MM.1S (cell line): Measurements from ENCODE around the gene ADIPOR2.

Experiments
- EZH2 ChIP-seq: fragments of 300-600 bp; sonication (generic); optimal IDR thresholded peaks from 2 replicates; pipeline ENCODE3; 2017; ENCODE audit warnings: low read depth, mild to moderate bottlenecking, antibody characterized with exemption, low read length, mixed read lengths
- EZH2phosphoT487 ChIP-seq: fragments of 300-600 bp; sonication (generic); IDR thresholded peaks from 2 replicates; pipeline ENCODE4 v1.6.1; 2018; ENCODE audit warnings: antibody characterized with exemption, low read length
- TF ChIP-seq, protein P1 (sequence below): fragments of 300-600 bp; sonication (generic); IDR thresholded peaks from 2 replicates; pipeline ENCODE4 v1.5.1; 2016; ENCODE audit warnings: antibody characterized with exemption, low read length, mixed read lengths

DNA sequence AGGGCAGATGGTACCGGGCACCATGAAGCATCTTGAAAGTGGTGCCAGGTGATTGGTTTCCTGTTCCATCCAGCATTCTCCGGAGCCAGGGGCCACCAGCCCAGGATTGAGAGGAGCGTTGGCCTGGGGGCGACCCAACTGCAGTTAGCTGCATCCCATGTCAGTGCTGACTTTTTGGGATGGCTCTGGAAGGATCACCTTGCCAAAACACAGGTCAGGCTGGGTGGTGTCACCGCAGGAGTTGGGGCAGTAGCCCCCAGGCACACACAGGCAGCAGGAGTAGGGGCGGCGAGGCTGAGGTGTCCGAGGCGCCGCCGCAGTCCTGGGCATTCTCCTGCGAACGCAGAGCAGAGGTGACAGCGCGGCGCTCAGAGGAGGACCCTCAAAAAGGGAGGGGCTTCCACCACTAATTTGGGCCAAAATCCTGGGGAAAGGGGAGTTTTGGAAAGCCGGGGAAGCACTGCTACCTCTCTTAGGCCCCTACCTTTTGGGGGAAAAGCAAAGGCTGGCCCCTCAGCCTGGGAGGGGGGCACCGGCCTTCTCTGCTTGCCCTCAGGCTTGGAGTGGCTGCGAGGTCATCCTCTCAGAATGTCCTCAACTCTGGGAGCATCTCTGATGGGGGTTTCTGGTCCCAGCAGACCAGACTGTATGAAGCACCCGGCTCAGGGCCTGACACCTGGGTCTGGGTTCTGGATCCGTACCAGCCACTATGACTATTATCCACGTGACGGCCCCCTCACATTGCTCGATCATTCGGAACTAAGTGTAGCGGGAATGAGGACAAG lies 102.7 kb downstream of the ADIPOR2 start:
- TF ChIP-seq, protein P1, sequence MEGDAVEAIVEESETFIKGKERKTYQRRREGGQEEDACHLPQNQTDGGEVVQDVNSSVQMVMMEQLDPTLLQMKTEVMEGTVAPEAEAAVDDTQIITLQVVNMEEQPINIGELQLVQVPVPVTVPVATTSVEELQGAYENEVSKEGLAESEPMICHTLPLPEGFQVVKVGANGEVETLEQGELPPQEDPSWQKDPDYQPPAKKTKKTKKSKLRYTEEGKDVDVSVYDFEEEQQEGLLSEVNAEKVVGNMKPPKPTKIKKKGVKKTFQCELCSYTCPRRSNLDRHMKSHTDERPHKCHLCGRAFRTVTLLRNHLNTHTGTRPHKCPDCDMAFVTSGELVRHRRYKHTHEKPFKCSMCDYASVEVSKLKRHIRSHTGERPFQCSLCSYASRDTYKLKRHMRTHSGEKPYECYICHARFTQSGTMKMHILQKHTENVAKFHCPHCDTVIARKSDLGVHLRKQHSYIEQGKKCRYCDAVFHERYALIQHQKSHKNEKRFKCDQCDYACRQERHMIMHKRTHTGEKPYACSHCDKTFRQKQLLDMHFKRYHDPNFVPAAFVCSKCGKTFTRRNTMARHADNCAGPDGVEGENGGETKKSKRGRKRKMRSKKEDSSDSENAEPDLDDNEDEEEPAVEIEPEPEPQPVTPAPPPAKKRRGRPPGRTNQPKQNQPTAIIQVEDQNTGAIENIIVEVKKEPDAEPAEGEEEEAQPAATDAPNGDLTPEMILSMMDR, result no peak
- TF ChIP-seq EZH2 (no peak), EZH2phosphoT487 (no peak)
